Neural crest cell (in vitro differentiated cells): ENCODE data around the gene CTIF. TPM values are rescaled to one million over a fixed set of nuclear protein-coding genes. Genes with fewer than 3 reads are reported as not detected.

Experiments used
- DNase-seq: peaks from one replicate; pipeline ENCODE4 v3.0.0; 2021; ENCODE audit warnings: low read depth, mixed read lengths, low spot score
- H3K27ac Mint-ChIP-seq: one replicate; pipeline ENCODE4 v1.8.0; 2021; ENCODE audit warnings: mild to moderate bottlenecking, mixed read lengths; ENCODE audit not compliant: unreplicated experiment
- H3K27me3 Mint-ChIP-seq: 2 replicates; pipeline ENCODE4 v1.8.0; 2021; ENCODE audit warnings: low read depth, mild to moderate bottlenecking, mixed read lengths
- H3K36me3 Mint-ChIP-seq: 2 replicates; pipeline ENCODE4 v1.8.0; 2021; ENCODE audit warnings: low read depth, mild to moderate bottlenecking, mixed read lengths
- H3K4me1 Mint-ChIP-seq: 2 replicates; pipeline ENCODE4 v1.8.0; 2021; ENCODE audit warnings: mixed read lengths
- H3K4me3 Mint-ChIP-seq: one replicate; pipeline ENCODE4 v1.8.0; 2021; ENCODE audit warnings: mild to moderate bottlenecking, mixed read lengths
- H3K9me3 Mint-ChIP-seq: 2 replicates; pipeline ENCODE4 v1.8.0; 2021; ENCODE audit warnings: mixed read lengths
- CTCF ChIP-seq: fragments of 200-600 bp; sonication (generic); conservative IDR thresholded peaks from 2 replicates; pipeline ENCODE4 v1.5.0; 2021; ENCODE audit warnings: antibody characterized with exemption, mild to moderate bottlenecking
- total RNA-seq: library from RNA; stranded (reverse); gene quantifications from 2 replicates; pipeline ENCODE4 v1.2.1, GENCODE V29; 2021

Gene CTIF
- total RNA-seq, 1 donor from 2014 or later = 52.6 TPM

DNA sequence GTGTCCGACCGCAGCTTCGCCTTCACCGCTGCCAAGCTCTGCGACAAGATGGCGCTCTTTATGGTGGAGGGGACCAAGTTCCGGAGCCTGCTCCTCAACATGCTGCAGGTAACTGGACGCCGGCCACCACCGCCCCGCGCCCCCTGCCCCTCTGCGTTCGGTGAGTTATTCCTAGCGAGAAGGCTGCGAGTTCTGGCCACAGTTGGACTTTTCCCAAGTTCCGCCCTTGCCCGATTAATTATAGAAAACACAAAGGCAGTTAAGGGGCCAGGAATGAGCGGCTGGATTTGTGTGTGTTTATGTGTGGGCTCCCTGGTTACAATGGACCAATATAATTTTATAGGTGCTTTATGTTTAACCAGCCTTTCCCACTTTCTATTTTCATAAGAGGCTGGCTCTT is 222.8 kb downstream of the CTIF start:
- Mint-ChIP-seq H3K36me3 (peaks cover 17% of the 10 kb centered on the region), H3K27ac (no peak overlapping the region), H3K27me3 (no peaks in the 10 kb centered on the region), H3K4me1 (peaks cover 6% of the 10 kb centered on the region), H3K4me3 (no peak overlapping the region), H3K9me3 (peaks cover 3% of the 10 kb centered on the region)
- no peak for TF ChIP-seq CTCF
- DNase-seq = no peak

DNA sequence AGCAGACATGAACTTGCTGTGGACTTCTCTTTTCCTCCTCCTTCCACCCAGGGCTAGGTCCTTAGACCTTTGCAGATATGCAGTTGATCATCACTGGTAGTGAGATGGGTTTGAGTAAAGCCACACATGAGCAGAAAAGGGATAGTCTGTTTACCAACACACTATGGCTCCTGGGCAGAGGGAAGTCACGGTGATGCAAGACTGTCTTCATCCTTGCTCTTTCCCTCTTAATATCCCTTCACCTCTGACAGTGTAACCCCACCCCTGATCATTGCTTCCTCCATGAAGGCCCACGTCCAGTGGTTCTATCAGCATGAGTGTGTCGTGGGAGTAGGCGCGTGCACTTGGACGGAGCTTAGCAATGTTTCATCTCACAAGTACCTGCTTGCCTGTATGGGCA is 223.2 kb downstream of the CTIF start:
- no peak for DNase-seq
- H3K27me3 Mint-ChIP-seq = no peaks in the 10 kb centered on the region
- H3K27ac Mint-ChIP-seq = no peak overlapping the region
- H3K4me1 Mint-ChIP-seq = peaks cover 1% of the 10 kb centered on the region
- H3K9me3 Mint-ChIP-seq = peaks cover under 1% of the 10 kb centered on the region
- H3K4me3 Mint-ChIP-seq = no peak overlapping the region
- no peak for TF ChIP-seq CTCF
- peaks cover 14% of the 10 kb centered on the region for H3K36me3 Mint-ChIP-seq

DNA sequence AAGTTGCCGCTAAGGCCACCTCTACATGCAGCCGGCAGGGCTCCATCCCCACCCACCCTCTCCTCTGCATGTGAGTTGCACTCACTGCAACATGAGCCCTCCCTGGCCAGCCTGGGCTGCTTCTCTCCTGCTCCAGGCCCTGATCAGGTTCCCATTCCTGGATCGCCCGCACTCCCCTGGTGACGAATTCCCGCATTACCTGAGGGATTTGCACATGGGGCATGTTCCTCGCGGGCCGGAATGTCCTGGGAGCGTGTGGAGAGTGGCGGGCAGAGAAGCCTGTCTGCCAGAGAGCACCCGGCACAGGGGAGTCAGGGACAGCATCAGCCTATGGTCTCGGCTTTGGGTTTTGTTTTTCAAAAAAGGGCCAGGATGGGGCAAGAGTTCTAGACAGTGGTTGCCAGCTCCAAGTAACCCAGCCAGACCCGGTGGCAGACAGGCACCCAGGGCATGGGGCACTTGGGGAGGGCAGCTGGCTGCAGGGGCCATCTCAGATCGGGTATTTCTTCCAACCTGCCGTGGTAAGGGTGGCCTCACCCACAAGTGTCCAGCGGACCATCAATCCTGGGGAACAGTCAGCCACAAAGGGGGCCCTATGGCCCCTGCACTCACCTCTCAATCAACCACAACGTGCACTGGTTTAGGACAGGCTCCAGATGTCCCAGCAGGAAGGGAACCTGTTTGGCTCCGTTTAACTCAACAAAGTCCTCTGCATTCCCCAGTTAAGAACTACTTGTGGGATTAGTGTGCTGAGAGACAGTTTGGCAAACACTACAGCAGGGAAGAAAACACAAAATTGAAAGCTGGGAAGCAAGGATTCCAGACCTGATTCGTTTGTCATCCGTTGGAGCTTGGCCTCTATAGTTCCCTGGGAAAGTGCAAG is 224.2 kb downstream of the CTIF start:
- no peak for DNase-seq
- Mint-ChIP-seq H3K27ac (no peak overlapping the region), H3K4me1 (no peaks in the 10 kb centered on the region), H3K27me3 (no peaks in the 10 kb centered on the region), H3K9me3 (no peaks in the 10 kb centered on the region), H3K36me3 (peaks cover 7% of the 10 kb centered on the region), H3K4me3 (no peak overlapping the region)
- no peak for TF ChIP-seq CTCF

DNA sequence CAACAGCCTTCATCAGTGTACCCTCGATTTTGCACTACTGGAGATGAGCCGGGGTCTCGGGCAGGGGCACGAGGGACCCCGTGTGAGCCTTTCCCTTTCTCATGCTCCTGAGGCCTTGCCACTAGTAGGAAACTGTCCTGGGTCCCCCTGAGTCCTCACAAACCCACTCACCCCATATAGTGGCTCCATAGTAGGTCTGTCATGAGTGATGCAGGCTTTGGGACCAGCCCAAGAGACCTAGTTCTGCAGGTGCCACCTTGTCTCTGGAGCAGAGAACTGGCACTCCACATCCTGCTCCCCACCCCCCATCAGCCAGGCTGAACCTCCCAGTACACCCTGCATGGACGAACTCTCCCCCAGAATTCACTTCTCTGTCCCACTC is 224.9 kb downstream of the CTIF start:
- no peak overlapping the region for H3K27ac Mint-ChIP-seq
- H3K4me3 Mint-ChIP-seq = no peak overlapping the region
- TF ChIP-seq CTCF = no peak
- no peak for DNase-seq
- H3K36me3 Mint-ChIP-seq = peaks cover 7% of the 10 kb centered on the region
- H3K9me3 Mint-ChIP-seq = no peaks in the 10 kb centered on the region
- H3K27me3 Mint-ChIP-seq = no peaks in the 10 kb centered on the region
- no peaks in the 10 kb centered on the region for H3K4me1 Mint-ChIP-seq

GRCh38 chr18:48765053-48765452 is 226.2 kb downstream of the CTIF start:
- no peak for DNase-seq
- no peak overlapping the region for H3K27ac Mint-ChIP-seq
- no peaks in the 10 kb centered on the region for H3K4me1 Mint-ChIP-seq
- peaks cover 7% of the 10 kb centered on the region for H3K36me3 Mint-ChIP-seq
- TF ChIP-seq CTCF = no peak
- no peaks in the 10 kb centered on the region for H3K9me3 Mint-ChIP-seq
- H3K27me3 Mint-ChIP-seq = no peaks in the 10 kb centered on the region
- no peak overlapping the region for H3K4me3 Mint-ChIP-seq
